Thymus (tissue), 14 donors: ENCODE data around the gene MDFIC2. TPM values are rescaled to one million over a fixed set of nuclear protein-coding genes. Genes with fewer than 3 reads are reported as not detected.
A peak's percentile ranks its signal among the peaks of the same experiment; 100 is the strongest.
"Not testable (repeated sequence)": the region's sequence is repeated elsewhere in the genome, so short reads cannot be mapped to it uniquely, and the experiment has no call there.

Source experiments
- DNase-seq, 9 donors: peaks; one replicate each; pipeline ENCODE4 v3.0.0-alpha.2; 2013; ENCODE audit warnings: low spot score in 9 of 9, low read depth in 6 of 9, missing footprints in 1 of 9
- H3K27ac ChIP-seq, 2 donors: one replicate each; pipeline ENCODE4 v1.5.1; 2013; ENCODE audit warnings: control low read depth in 1 of 2, low read depth in 1 of 2, low read length in 1 of 2, mild to moderate bottlenecking in 1 of 2, moderate library complexity in 1 of 2
- H3K27me3 ChIP-seq, 2 donors: one replicate each; pipeline ENCODE4 v1.5.1; 2013; ENCODE audit warnings: low read length in 1 of 2; ENCODE audit not compliant: control insufficient read depth in 2 of 2, insufficient read depth in 1 of 2
- H3K36me3 ChIP-seq, 2 donors: one replicate each; pipeline ENCODE4 v1.5.1; 2013; ENCODE audit warnings: low read length in 1 of 2, mild to moderate bottlenecking in 1 of 2, moderate library complexity in 1 of 2; ENCODE audit not compliant: control insufficient read depth in 2 of 2, insufficient read depth in 2 of 2
- H3K4me1 ChIP-seq, 2 donors: one replicate each; pipeline ENCODE4 v1.5.1; 2013; ENCODE audit warnings: low read length in 2 of 2; ENCODE audit not compliant: control insufficient read depth in 2 of 2, insufficient read depth in 2 of 2
- H3K4me3 ChIP-seq, 2 donors: one replicate each; pipeline ENCODE4 v1.5.1; 2013; ENCODE audit warnings: low read length in 2 of 2, control low read depth in 1 of 2, mild to moderate bottlenecking in 1 of 2
- H3K9me3 ChIP-seq, 2 donors: one replicate each; pipeline ENCODE4 v1.5.1; 2013; ENCODE audit warnings: low read length in 1 of 2, mild to moderate bottlenecking in 1 of 2; ENCODE audit not compliant: control insufficient read depth in 2 of 2, insufficient read depth in 1 of 2
- WGBS: extraction: QIAGEN DNeasy Blood & Tissue Kit; methylation state at CpG from one replicate; pipeline ENCODE4 v1.1.7; 2013; 5-methylcytosine and 5-hydroxymethylcytosine counted together
- long read RNA-seq, 10 donors: transcript quantifications; one replicate each; lab custom pipeline, GENCODE V29; 2026
- polyA plus RNA-seq: library from polyadenylated mRNA; stranded (reverse); fragments of 200-250 nt; gene quantifications from one replicate; pipeline ENCODE4 v1.2.3, GENCODE V29; 2013
- total RNA-seq: library from RNA; stranded (reverse); fragments of 120-200 nt; gene quantifications from one replicate; pipeline ENCODE4 v1.2.4, GENCODE V29; 2013
- donor health status: healthy.

MDFIC2 gene
- total RNA-seq (not detected), polyA plus RNA-seq (not detected)
- long read RNA-seq, donor 1 = 0 reads
- long read RNA-seq, donor 2 = 0 reads
- long read RNA-seq, donor 3 = 0 reads
- long read RNA-seq, donor 4 = 0 reads
- long read RNA-seq, donor 5 = 0 reads
- long read RNA-seq, donor 6 = 0 reads
- long read RNA-seq, donor 7 = 0 reads
- long read RNA-seq, donor 8 = 0 reads
- long read RNA-seq, donor 9 = 0 reads
- long read RNA-seq, donor 10 = 0 reads

GRCh38 chr3:70312336-70312735 is at the start of gene MDFIC2:
Gene MDFIC2 (minus strand): TSS chr3:70312638. CDS start chr3:70311973, 665 bp downstream.
- Histone ChIP-seq H3K27ac (no peak within 1 kb of the TSS), H3K4me1 (no peaks in the 10 kb centered on the region), H3K4me3 (no peak within 1 kb of the TSS), H3K9me3 (no peaks in the 10 kb centered on the region), H3K36me3 (no peaks in the 10 kb centered on the region), H3K27me3 (no peaks in the 10 kb centered on the region)
- WGBS = 93% methylated on average over 7 of the region's 7 CpGs
- DNase-seq = no peak

GRCh38 chr3:70360979-70361760 is 48.7 kb upstream of the MDFIC2 start:
- H3K4me3 ChIP-seq = no peak overlapping the region
- 88% methylated on average over 9 of the region's 9 CpGs for WGBS
- DNase-seq = no peak

GRCh38 chr3:70359711-70360110 is 47.3 kb upstream of the MDFIC2 start:
- Histone ChIP-seq H3K4me1 (no peaks in the 10 kb centered on the region), H3K4me3 (no peak overlapping the region), H3K27ac (no peak overlapping the region), H3K27me3 (no peaks in the 10 kb centered on the region), H3K9me3 (no peaks in the 10 kb centered on the region), H3K36me3 (no peaks in the 10 kb centered on the region)
- DNase-seq = no peak
- WGBS = 97% methylated on average over 5 of the region's 5 CpGs

More at GRCh38 chr3:70360979-70361760, 48.7 kb upstream of the MDFIC2 start:
- H3K36me3 ChIP-seq = no peaks in the 10 kb centered on the region
- no peaks in the 10 kb centered on the region for H3K27me3 ChIP-seq
- no peaks in the 10 kb centered on the region for H3K4me1 ChIP-seq
- H3K9me3 ChIP-seq = no peaks in the 10 kb centered on the region
- no peak overlapping the region for H3K27ac ChIP-seq

GRCh38 chr3:70358978-70359580 is 46.6 kb upstream of the MDFIC2 start:
- H3K4me1 ChIP-seq = no peaks in the 10 kb centered on the region

GRCh38 chr3:70352215-70352614 is 39.8 kb upstream of the MDFIC2 start:
- Histone ChIP-seq H3K36me3 (no peaks in the 10 kb centered on the region), H3K27ac (no peak overlapping the region), H3K9me3 (no peaks in the 10 kb centered on the region), H3K4me3 (no peak overlapping the region), H3K27me3 (no peaks in the 10 kb centered on the region), H3K4me1 (no peaks in the 10 kb centered on the region)
- DNase-seq = no peak

More at GRCh38 chr3:70358978-70359580, 46.6 kb upstream of the MDFIC2 start:
- Histone ChIP-seq H3K4me3 (no peak overlapping the region), H3K27ac (no peak overlapping the region), H3K27me3 (no peaks in the 10 kb centered on the region), H3K9me3 (no peaks in the 10 kb centered on the region), H3K36me3 (no peaks in the 10 kb centered on the region)
- DNase-seq = peak in 3 of 9 donors; percentile 3 to 22 (median 16)
- WGBS = 59% methylated on average over 3 of the region's 3 CpGs

GRCh38 chr3:70342149-70342548 is 29.7 kb upstream of the MDFIC2 start:
- H3K9me3 ChIP-seq = no peaks in the 10 kb centered on the region
- no peak overlapping the region for H3K27ac ChIP-seq
- H3K4me1 ChIP-seq = no peaks in the 10 kb centered on the region
- no peak overlapping the region for H3K4me3 ChIP-seq
- H3K27me3 ChIP-seq = no peaks in the 10 kb centered on the region
- 87% methylated on average over 1 of the region's 1 CpG for WGBS
- H3K36me3 ChIP-seq = no peaks in the 10 kb centered on the region
- no peak for DNase-seq

- not testable (repeated sequence) for H3K36me3 ChIP-seq, H3K27ac ChIP-seq, H3K4me1 ChIP-seq, H3K4me3 ChIP-seq, H3K9me3 ChIP-seq, H3K27me3 ChIP-seq, DNase-seq
- 98% methylated on average over 1 of the region's 1 CpG for WGBS
Measured at GRCh38 chr3:70336885-70337284, 24.4 kb upstream of the MDFIC2 start.

- Histone ChIP-seq H3K4me3 (no peak overlapping the region), H3K27me3 (no peaks in the 10 kb centered on the region), H3K4me1 (no peaks in the 10 kb centered on the region), H3K27ac (no peak overlapping the region), H3K36me3 (no peaks in the 10 kb centered on the region), H3K9me3 (no peaks in the 10 kb centered on the region)
- 92% methylated on average over 3 of the region's 3 CpGs for WGBS
- no peak for DNase-seq
Measured at GRCh38 chr3:70333080-70333479, 20.6 kb upstream of the MDFIC2 start.

- WGBS = 89% methylated on average over 1 of the region's 1 CpG
- H3K27me3 ChIP-seq = no peaks in the 10 kb centered on the region
- no peak overlapping the region for H3K4me3 ChIP-seq
- H3K9me3 ChIP-seq = no peaks in the 10 kb centered on the region
- H3K4me1 ChIP-seq = no peaks in the 10 kb centered on the region
- no peaks in the 10 kb centered on the region for H3K36me3 ChIP-seq
- no peak overlapping the region for H3K27ac ChIP-seq
- DNase-seq = no peak
Measured at GRCh38 chr3:70315021-70315420, 2.6 kb upstream of the MDFIC2 start.
